ENCODE results near the gene ITM2C. TPM values are rescaled to one million over a fixed set of nuclear protein-coding genes. Genes with fewer than 3 reads are reported as not detected.

Gene ITM2C
- total and polyA plus RNA-seq, 9 of the 15 experiments (the other 6 are each of a cell fraction or from before 2014, with no cell fraction given) = 0.49 to 58.8 (median 21.5) TPM

- TF ChIP-seq ZNF639 (CRISPR knock-in tag; conservative IDR thresholded peaks at IDR 0.05 in 1 of 2, IDR thresholded peaks at IDR 0.05 in 1 of 2) (no peak), CBFB (CRISPR knock-in tag; IDR thresholded peaks at IDR 0.05) (no peak), MTA2 (IDR thresholded peaks at IDR 0.05; ENCODE audit: low read depth) (peak; percentile 46; the same call in 1 of the 2 replicates), NFIC (IDR thresholded peaks at IDR 0.05) (peak; percentile 63; the same call in 1 of the 2 replicates), BCL6 (CRISPR knock-in tag; IDR thresholded peaks at IDR 0.05) (no peak), ZNF592 (IDR thresholded peaks at IDR 0.05) (0 out of 2 replicates have a peak, but pooled peaks have one; percentile 37), HBP1 (CRISPR knock-in tag; IDR thresholded peaks at IDR 0.05) (no peak), PHTF2 (CRISPR knock-in tag; IDR thresholded peaks at IDR 0.05) (no peak), ESRRB (CRISPR knock-in tag; IDR thresholded peaks at IDR 0.05; ENCODE audit: borderline replicate concordance) (no peak), ZEB2 (IDR thresholded peaks at IDR 0.05) (peak; percentile 50; the same call in 1 of the 2 replicates), FOS (IDR thresholded peaks at IDR 0.05; ENCODE audit: extremely low read depth, insufficient read length) (no peak), CREB3L1 (IDR thresholded peaks at IDR 0.05; ENCODE audit: borderline replicate concordance, low read depth) (no peak), ZNF217 (CRISPR knock-in tag; IDR thresholded peaks at IDR 0.05) (no peak), TAF9B (IDR thresholded peaks at IDR 0.05; ENCODE audit: partially characterized antibody) (peak; percentile 69)
- TF ChIP-seq, protein P1, sequence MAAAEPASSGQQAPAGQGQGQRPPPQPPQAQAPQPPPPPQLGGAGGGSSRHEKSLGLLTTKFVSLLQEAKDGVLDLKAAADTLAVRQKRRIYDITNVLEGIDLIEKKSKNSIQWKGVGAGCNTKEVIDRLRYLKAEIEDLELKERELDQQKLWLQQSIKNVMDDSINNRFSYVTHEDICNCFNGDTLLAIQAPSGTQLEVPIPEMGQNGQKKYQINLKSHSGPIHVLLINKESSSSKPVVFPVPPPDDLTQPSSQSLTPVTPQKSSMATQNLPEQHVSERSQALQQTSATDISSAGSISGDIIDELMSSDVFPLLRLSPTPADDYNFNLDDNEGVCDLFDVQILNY (CRISPR knock-in tag; IDR thresholded peaks at IDR 0.05) = no peak
- TF ChIP-seq, protein P2, sequence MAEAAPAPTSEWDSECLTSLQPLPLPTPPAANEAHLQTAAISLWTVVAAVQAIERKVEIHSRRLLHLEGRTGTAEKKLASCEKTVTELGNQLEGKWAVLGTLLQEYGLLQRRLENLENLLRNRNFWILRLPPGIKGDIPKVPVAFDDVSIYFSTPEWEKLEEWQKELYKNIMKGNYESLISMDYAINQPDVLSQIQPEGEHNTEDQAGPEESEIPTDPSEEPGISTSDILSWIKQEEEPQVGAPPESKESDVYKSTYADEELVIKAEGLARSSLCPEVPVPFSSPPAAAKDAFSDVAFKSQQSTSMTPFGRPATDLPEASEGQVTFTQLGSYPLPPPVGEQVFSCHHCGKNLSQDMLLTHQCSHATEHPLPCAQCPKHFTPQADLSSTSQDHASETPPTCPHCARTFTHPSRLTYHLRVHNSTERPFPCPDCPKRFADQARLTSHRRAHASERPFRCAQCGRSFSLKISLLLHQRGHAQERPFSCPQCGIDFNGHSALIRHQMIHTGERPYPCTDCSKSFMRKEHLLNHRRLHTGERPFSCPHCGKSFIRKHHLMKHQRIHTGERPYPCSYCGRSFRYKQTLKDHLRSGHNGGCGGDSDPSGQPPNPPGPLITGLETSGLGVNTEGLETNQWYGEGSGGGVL (CRISPR knock-in tag; IDR thresholded peaks at IDR 0.05) = no peak
Observed at GRCh38 chr2:230907361-230908091, 42.8 kb downstream of the ITM2C start (continued).
